NB4 (cell line): Measurements from ENCODE around the gene TNPO1.

Experiments
- CTCF ChIP-seq: IDR thresholded peaks from one replicate; pipeline ENCODE4 v1.5.1; 2012; ENCODE audit warnings: low read depth, low read length
- MAX ChIP-seq: IDR thresholded peaks from 2 replicates; pipeline ENCODE4 v1.6.1; 2011; ENCODE audit warnings: low read depth, low read length
- MYC ChIP-seq: IDR thresholded peaks from 2 replicates; pipeline ENCODE4 v1.6.1; 2011; ENCODE audit warnings: low read depth, low read length
- POLR2A ChIP-seq: IDR thresholded peaks from 2 replicates; pipeline ENCODE4 v1.6.1; 2011; ENCODE audit warnings: mild to moderate bottlenecking; ENCODE audit not compliant: insufficient read length; ENCODE audit errors: extremely low read depth

GRCh38 chr5:72938206-72938605 is 121.7 kb downstream of the TNPO1 start:
- TF ChIP-seq POLR2A (no peak), MAX (no peak), CTCF (no peak), MYC (no peak)
